GM21390 (cell line): ENCODE measurements around the gene SF3B6.

ENCODE experiments used
- ATAC-seq: cut with Tn5 transposase; IDR thresholded peaks from one replicate; pipeline ENCODE4 v1.9.1; 2021; ENCODE audit not compliant: unreplicated experiment

SF3B6 gene

GRCh38 chr2:24022324-24022974 lies 53.7 kb downstream of the SF3B6 start:
- no peak for ATAC-seq

GRCh38 chr2:24021122-24021998 lies 54.8 kb downstream of the SF3B6 start:
- no peak for ATAC-seq

- ATAC-seq = no peak
These were observed 55.9 kb downstream of the SF3B6 start for GRCh38 chr2:24020244-24020643.

GRCh38 chr2:24019729-24020128 lies 56.4 kb downstream of the SF3B6 start:
- no peak for ATAC-seq

GRCh38 chr2:24018241-24018640 lies 57.9 kb downstream of the SF3B6 start:
- no peak for ATAC-seq

GRCh38 chr2:24017711-24018110 lies 58.4 kb downstream of the SF3B6 start:
- ATAC-seq = no peak
